GM12878 (cell line): Measurements from ENCODE around the gene SCYL1. TPM values are rescaled to one million over a fixed set of nuclear protein-coding genes. Genes with fewer than 3 reads are reported as not detected.

Experiments used
- ATAC-seq: fragments of 200-7000 bp; cut with Tn5 transposase; 3 replicates; pipeline ENCODE4 v1.9.1; 2020; ENCODE audit warnings: mild to moderate bottlenecking, moderate library complexity
- BruUV-seq: library from RNA; stranded (reverse); fragments of 400-500 nt; replicated peaks from 2 replicates; lab custom pipeline; 2021; lab: Mats Ljungman, UMichigan
- CTCF ChIA-PET: fragments of 300-600 bp; sonication (Branson Sonifier 250); formaldehyde crosslinking; extraction: SDS; loops from one replicate; lab custom pipeline; 2021; ENCODE audit warnings: inconsistent platforms; lab: Yijun Ruan, JAX
- POLR2A ChIA-PET: fragments of 350-600 bp; formaldehyde crosslinking; extraction: SDS; loops from one replicate; lab custom pipeline; 2021; ENCODE audit warnings: inconsistent platforms; lab: Charles Lee
- RAD21 ChIA-PET: fragments of 300-600 bp; sonication (Branson Sonifier 250); formaldehyde crosslinking; loops from one replicate; lab custom pipeline; 2023; ENCODE audit warnings: antibody characterized with exemption; ENCODE audit not compliant: unreplicated experiment; lab: Charles Lee
- SMC1A ChIA-PET: fragments of 300-600 bp; sonication (Branson Sonifier 250); formaldehyde crosslinking; loops from one replicate; lab custom pipeline; 2023; ENCODE audit not compliant: unreplicated experiment, uncharacterized antibody; lab: Charles Lee
- DNase-seq: peaks from one replicate; pipeline ENCODE4 v3.0.0-alpha.2; 2011; ENCODE audit warnings: low read depth, low spot score
- FAIRE-seq: peaks from 3 replicates; lab custom pipeline; 2011; peaks lifted over from hg19 to GRCh38; lab: Jason Lieb, UNC
- H2AFZ ChIP-seq: 2 replicates; pipeline ENCODE4 v1.6.0; 2011; ENCODE audit warnings: low read depth, low read length, control low read depth; ENCODE audit not compliant: control insufficient read depth
- H3K27ac ChIP-seq: 2 replicates; pipeline ENCODE4 v1.5.1; 2011; ENCODE audit warnings: control low read depth; ENCODE audit not compliant: control insufficient read depth, insufficient read depth
- H3K27me3 ChIP-seq, 2 experiments: replicated peaks in 1 of 2; 2 replicates each; pipeline versions ENCODE4 v1.6.0 to v1.6.1; 2011; ENCODE audit warnings: low read length in 1 of 2; ENCODE audit not compliant: control insufficient read depth in 2 of 2, insufficient read depth in 2 of 2
- H3K36me3 ChIP-seq, 2 experiments: 2 replicates each; pipeline ENCODE4 v1.5.1; 2011; ENCODE audit warnings: low read length in 1 of 2; ENCODE audit not compliant: control insufficient read depth in 2 of 2, insufficient read depth in 2 of 2
- H3K4me1 ChIP-seq: 2 replicates; pipeline ENCODE4 v1.6.1; 2011; ENCODE audit warnings: mild to moderate bottlenecking, low read length, moderate library complexity, mixed read lengths; ENCODE audit not compliant: control insufficient read depth, insufficient read depth
- H3K4me2 ChIP-seq: 2 replicates; pipeline ENCODE4 v1.6.0; 2011; ENCODE audit warnings: control low read depth; ENCODE audit not compliant: control insufficient read depth, insufficient read depth
- H3K4me3 ChIP-seq: fragments of 200-600 bp; sonication (generic); 2 replicates; pipeline ENCODE4 v1.5.1; 2016
- H3K79me2 ChIP-seq: 2 replicates; pipeline ENCODE4 v1.6.0; 2011; ENCODE audit warnings: low read length; ENCODE audit not compliant: control insufficient read depth, insufficient read depth
- H3K9ac ChIP-seq: 2 replicates; pipeline ENCODE4 v1.8.0; 2011; ENCODE audit warnings: low read length, control low read depth, mixed read lengths; ENCODE audit not compliant: control insufficient read depth, insufficient read depth
- H3K9me3 ChIP-seq: replicated peaks from 3 replicates; pipeline ENCODE4 v1.5.1; 2011; ENCODE audit warnings: mild to moderate bottlenecking, low read length; ENCODE audit not compliant: control insufficient read depth, insufficient read depth
- H4K20me1 ChIP-seq: 2 replicates; pipeline ENCODE4 v1.6.0; 2011; ENCODE audit not compliant: control insufficient read depth, insufficient read depth
- GABPA ChIP-seq: IDR thresholded peaks from 2 replicates; pipeline ENCODE4 v1.6.1; 2014; ENCODE audit warnings: antibody characterized with exemption, low read depth, mild to moderate bottlenecking, inconsistent platforms
- NFYA ChIP-seq: IDR thresholded peaks from 2 replicates; pipeline ENCODE4 v1.6.1; 2011; ENCODE audit warnings: low read depth, mild to moderate bottlenecking, low read length, improper control_type of control experiment, borderline replicate concordance
- NFYB ChIP-seq: IDR thresholded peaks from 2 replicates; pipeline ENCODE4 v1.6.1; 2011; ENCODE audit warnings: low read depth, mild to moderate bottlenecking, low read length, improper control_type of control experiment, moderate library complexity; ENCODE audit not compliant: insufficient read depth
- POLR2A ChIP-seq: IDR thresholded peaks from 2 replicates; pipeline ENCODE4 v1.6.1; 2011; ENCODE audit warnings: low read depth, mild to moderate bottlenecking, low read length
- RB1 ChIP-seq: fragments of 450-650 bp; formaldehyde crosslinking; IDR thresholded peaks from 2 replicates; pipeline ENCODE4 v1.6.1; 2017; ENCODE audit warnings: mild to moderate bottlenecking, borderline replicate concordance
- SP1 ChIP-seq: IDR thresholded peaks from one replicate; pipeline ENCODE4 v1.6.1; 2011; ENCODE audit warnings: low read depth, low read length
- STAT3 ChIP-seq: IDR thresholded peaks from 2 replicates; pipeline ENCODE4 v1.6.1; 2011; ENCODE audit warnings: low read depth, low read length, improper control_type of control experiment
- WGBS: methylation state at CpG from one replicate; pipeline ENCODE4 v1.1.6; 2016; ENCODE audit warnings: low lambda C conversion rate; ENCODE audit not compliant: insufficient replicate concordance, insufficient coverage; ENCODE audit errors: missing lambda C conversion rate; 5-methylcytosine and 5-hydroxymethylcytosine counted together
- in situ Hi-C: fragments of 300-500 bp; cut with MboI; formaldehyde crosslinking; loops from 9 replicates; pipeline ENCODE4 v1.14.3; 2018; ENCODE audit warnings: mixed read lengths
- intact Hi-C: fragments of 100-400 bp; cut with micrococcal nuclease; formaldehyde crosslinking; loops from one replicate; pipeline ENCODE4 v1.14.2; 2022; ENCODE audit not compliant: unreplicated experiment
- polyA plus RNA-seq, 11 experiments: library from polyadenylated mRNA; depleted of rRNA in 4 of 11; unstranded in 6 of 11; stranded (reverse) in 5 of 11; fragments of >200 nt; fragmentation: Nextera tagmentation in 4 of 11; fragmentation: Illumina TruSeq in 1 of 11; extraction: Ambion mirVana in 4 of 11; extraction: Trizol in 1 of 11; gene quantifications; 1 replicate in 1 of 11; 2 replicates in 10 of 11; pipeline versions ENCODE4 v1.2.1 to v1.2.3, GENCODE V29; 2011 to 2016; ENCODE audit warnings: inconsistent platforms in 2 of 11, missing spikeins in 2 of 11, low read depth in 1 of 11
- total RNA-seq, 4 experiments: library from RNA; depleted of rRNA in 3 of 4; stranded (reverse); fragments of >200 nt in 3 of 4; fragmentation: Illumina TruSeq in 1 of 4; extraction: Trizol in 1 of 4; gene quantifications; 2 replicates each; pipeline versions ENCODE4 v1.2.1 to v1.2.3, GENCODE V29; 2013 to 2021
- TF ChIP-seq, protein P1 (sequence below): IDR thresholded peaks from 2 replicates; pipeline ENCODE4 v1.6.1; 2012; ENCODE audit warnings: improper control_type of control experiment, low read depth, low read length; ENCODE audit not compliant: insufficient replicate concordance
- TF ChIP-seq, protein P2 (sequence below): fragments of 450-650 bp; IDR thresholded peaks from 2 replicates; pipeline ENCODE4 v1.6.1; 2017; ENCODE audit warnings: mild to moderate bottlenecking, moderate library complexity
- TF ChIP-seq, protein P3 (sequence below): fragments of 450-650 bp; IDR thresholded peaks from 2 replicates; pipeline ENCODE4 v1.6.1; 2017; ENCODE audit warnings: low read depth, mild to moderate bottlenecking, moderate library complexity

The SCYL1 gene
- total and polyA plus RNA-seq, 10 of the 15 experiments (the other 5 are each of a cell fraction or from before 2014, with no cell fraction given), result 0.80 to 82.7 (median 51.2) TPM

DNA sequence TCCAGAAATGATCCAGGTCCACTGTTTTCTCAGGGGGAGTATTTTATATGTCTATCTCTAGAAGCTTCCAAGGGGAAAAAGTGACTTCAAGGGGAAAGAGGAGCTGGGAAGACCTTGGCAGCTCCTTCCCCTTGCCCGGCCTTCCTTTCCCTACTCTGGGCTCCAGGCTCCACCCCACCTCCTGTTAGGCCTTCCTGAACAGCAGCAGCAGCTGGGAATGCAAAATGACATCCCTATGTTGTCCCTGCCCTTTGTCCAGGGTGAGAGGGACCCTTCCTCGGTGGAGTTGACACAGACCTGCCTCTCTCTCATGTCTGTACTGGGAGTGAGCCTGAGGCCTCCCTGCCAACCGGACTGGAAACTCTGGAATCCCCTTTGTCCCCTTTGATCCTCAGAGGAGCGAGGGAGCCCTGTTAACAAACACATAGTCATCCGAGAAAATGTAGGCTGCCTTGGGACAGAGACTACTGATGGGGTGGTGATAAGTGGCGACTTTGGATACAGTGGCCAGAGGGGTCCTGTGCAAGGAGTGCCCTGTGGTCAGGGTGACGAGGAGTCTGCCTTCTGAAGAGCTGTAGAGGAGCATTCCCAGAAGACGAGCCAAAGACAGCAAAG lies 35.1 kb upstream of the SCYL1 start (continued):
- no peak for TF ChIP-seq SP1

DNA sequence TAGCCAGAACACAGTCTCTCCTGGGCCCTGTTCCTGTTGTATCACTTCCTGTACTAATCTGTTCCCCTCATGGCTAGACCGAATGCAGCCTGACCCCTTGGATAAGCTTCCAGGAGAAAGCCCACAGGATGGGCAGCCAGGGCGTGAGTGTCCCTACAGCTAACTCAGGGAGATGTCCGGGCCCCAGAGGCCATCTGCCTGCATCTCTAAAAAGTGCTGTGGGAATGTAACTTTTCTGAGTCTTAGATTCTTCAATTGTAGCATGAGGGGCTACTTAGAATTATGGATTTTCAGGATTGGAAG lies 33.8 kb upstream of the SCYL1 start:
- Histone ChIP-seq H3K4me2 (peak overlapping the region; percentile 77), H3K79me2 (peaks cover 44% of the 10 kb centered on the region), H3K9ac (peak overlapping the region; percentile 81), H3K9me3 (no peaks in the 10 kb centered on the region), H2AFZ (no peak overlapping the region), H3K27ac (peak overlapping the region; percentile 100), H3K4me3 (0 out of 2 replicates have a peak overlapping the region, but pooled peaks have one; percentile 61), H3K36me3 (no peaks in the 10 kb centered on the region), H3K27me3 (no peaks in the 10 kb centered on the region), H4K20me1 (no peaks in the 10 kb centered on the region), H3K4me1 (peaks cover 85% of the 10 kb centered on the region)
- intact Hi-C loops (no loop called here), in situ Hi-C loops (no loop called here)
- POLR2A ChIA-PET, result interaction anchor here (0.6 to 16.2 kb wide), 13 partner anchors 5 to 712 kb away, joined by 3 to 429 read pairs (median 6); partner anchors contain the start of genes DPF2, MALAT1 and NEAT1
- no TSS peak for BruUV-seq
- DNase-seq, result no peak
- WGBS, result 88% methylated on average over 3 of the region's 3 CpGs
- SMC1A ChIA-PET, result interaction anchor here (1.0 to 15.8 kb wide), 6 partner anchors 9 to 71 kb away, joined by 4 to 146 read pairs (median 17); no protein-coding TSS in a partner anchor
- CTCF ChIA-PET, result interaction anchor here (1.5 to 27.9 kb wide), 5 partner anchors 16 to 75 kb away, joined by 5 to 728 read pairs (median 10); partner anchors contain the start of gene NEAT1
- ATAC-seq, result no peak
- FAIRE-seq, result no peak
- RAD21 ChIA-PET, result interaction anchor here (1.1 to 14.2 kb wide), 5 partner anchors 14 to 69 kb away, joined by 3 to 282 read pairs (median 30); partner anchors contain the start of gene NEAT1
- TF ChIP-seq NFYB, result no peak
- no peak for TF ChIP-seq STAT3
- TF ChIP-seq, protein P1, sequence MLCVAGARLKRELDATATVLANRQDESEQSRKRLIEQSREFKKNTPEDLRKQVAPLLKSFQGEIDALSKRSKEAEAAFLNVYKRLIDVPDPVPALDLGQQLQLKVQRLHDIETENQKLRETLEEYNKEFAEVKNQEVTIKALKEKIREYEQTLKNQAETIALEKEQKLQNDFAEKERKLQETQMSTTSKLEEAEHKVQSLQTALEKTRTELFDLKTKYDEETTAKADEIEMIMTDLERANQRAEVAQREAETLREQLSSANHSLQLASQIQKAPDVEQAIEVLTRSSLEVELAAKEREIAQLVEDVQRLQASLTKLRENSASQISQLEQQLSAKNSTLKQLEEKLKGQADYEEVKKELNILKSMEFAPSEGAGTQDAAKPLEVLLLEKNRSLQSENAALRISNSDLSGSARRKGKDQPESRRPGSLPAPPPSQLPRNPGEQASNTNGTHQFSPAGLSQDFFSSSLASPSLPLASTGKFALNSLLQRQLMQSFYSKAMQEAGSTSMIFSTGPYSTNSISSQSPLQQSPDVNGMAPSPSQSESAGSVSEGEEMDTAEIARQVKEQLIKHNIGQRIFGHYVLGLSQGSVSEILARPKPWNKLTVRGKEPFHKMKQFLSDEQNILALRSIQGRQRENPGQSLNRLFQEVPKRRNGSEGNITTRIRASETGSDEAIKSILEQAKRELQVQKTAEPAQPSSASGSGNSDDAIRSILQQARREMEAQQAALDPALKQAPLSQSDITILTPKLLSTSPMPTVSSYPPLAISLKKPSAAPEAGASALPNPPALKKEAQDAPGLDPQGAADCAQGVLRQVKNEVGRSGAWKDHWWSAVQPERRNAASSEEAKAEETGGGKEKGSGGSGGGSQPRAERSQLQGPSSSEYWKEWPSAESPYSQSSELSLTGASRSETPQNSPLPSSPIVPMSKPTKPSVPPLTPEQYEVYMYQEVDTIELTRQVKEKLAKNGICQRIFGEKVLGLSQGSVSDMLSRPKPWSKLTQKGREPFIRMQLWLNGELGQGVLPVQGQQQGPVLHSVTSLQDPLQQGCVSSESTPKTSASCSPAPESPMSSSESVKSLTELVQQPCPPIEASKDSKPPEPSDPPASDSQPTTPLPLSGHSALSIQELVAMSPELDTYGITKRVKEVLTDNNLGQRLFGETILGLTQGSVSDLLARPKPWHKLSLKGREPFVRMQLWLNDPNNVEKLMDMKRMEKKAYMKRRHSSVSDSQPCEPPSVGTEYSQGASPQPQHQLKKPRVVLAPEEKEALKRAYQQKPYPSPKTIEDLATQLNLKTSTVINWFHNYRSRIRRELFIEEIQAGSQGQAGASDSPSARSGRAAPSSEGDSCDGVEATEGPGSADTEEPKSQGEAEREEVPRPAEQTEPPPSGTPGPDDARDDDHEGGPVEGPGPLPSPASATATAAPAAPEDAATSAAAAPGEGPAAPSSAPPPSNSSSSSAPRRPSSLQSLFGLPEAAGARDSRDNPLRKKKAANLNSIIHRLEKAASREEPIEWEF, result no peak
- no peak for TF ChIP-seq NFYA
- TF ChIP-seq, protein P2, sequence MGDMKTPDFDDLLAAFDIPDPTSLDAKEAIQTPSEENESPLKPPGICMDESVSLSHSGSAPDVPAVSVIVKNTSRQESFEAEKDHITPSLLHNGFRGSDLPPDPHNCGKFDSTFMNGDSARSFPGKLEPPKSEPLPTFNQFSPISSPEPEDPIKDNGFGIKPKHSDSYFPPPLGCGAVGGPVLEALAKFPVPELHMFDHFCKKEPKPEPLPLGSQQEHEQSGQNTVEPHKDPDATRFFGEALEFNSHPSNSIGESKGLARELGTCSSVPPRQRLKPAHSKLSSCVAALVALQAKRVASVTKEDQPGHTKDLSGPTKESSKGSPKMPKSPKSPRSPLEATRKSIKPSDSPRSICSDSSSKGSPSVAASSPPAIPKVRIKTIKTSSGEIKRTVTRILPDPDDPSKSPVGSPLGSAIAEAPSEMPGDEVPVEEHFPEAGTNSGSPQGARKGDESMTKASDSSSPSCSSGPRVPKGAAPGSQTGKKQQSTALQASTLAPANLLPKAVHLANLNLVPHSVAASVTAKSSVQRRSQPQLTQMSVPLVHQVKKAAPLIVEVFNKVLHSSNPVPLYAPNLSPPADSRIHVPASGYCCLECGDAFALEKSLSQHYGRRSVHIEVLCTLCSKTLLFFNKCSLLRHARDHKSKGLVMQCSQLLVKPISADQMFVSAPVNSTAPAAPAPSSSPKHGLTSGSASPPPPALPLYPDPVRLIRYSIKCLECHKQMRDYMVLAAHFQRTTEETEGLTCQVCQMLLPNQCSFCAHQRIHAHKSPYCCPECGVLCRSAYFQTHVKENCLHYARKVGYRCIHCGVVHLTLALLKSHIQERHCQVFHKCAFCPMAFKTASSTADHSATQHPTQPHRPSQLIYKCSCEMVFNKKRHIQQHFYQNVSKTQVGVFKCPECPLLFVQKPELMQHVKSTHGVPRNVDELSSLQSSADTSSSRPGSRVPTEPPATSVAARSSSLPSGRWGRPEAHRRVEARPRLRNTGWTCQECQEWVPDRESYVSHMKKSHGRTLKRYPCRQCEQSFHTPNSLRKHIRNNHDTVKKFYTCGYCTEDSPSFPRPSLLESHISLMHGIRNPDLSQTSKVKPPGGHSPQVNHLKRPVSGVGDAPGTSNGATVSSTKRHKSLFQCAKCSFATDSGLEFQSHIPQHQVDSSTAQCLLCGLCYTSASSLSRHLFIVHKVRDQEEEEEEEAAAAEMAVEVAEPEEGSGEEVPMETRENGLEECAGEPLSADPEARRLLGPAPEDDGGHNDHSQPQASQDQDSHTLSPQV, result no peak
- TF ChIP-seq, protein P3, sequence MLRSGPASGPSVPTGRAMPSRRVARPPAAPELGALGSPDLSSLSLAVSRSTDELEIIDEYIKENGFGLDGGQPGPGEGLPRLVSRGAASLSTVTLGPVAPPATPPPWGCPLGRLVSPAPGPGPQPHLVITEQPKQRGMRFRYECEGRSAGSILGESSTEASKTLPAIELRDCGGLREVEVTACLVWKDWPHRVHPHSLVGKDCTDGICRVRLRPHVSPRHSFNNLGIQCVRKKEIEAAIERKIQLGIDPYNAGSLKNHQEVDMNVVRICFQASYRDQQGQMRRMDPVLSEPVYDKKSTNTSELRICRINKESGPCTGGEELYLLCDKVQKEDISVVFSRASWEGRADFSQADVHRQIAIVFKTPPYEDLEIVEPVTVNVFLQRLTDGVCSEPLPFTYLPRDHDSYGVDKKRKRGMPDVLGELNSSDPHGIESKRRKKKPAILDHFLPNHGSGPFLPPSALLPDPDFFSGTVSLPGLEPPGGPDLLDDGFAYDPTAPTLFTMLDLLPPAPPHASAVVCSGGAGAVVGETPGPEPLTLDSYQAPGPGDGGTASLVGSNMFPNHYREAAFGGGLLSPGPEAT, result no peak
- no peak for TF ChIP-seq POLR2A
- TF ChIP-seq GABPA, result no peak
- no peak for TF ChIP-seq RB1
